HG03039 (cell line): ENCODE measurements around the gene PLEKHH1.
A peak's percentile ranks its signal among the peaks of the same experiment; 100 is the strongest.

Experiments used
- ATAC-seq: cut with Tn5 transposase; IDR thresholded peaks from one replicate; pipeline ENCODE4 v1.9.1; 2021; ENCODE audit warnings: mild to moderate bottlenecking, moderate library complexity; ENCODE audit not compliant: unreplicated experiment

Gene PLEKHH1

GRCh38 chr14:67532998-67533753, at the start of gene PLEKHH1:
Gene PLEKHH1, plus strand, starts transcription at chr14:67533290. Its CDS starts 8,578 bp downstream, at chr14:67541868.
- ATAC-seq: peak; percentile 51

- ATAC-seq: no peak
Observed at GRCh38 chr14:67483579-67484285, 49.4 kb upstream of the PLEKHH1 start.

DNA sequence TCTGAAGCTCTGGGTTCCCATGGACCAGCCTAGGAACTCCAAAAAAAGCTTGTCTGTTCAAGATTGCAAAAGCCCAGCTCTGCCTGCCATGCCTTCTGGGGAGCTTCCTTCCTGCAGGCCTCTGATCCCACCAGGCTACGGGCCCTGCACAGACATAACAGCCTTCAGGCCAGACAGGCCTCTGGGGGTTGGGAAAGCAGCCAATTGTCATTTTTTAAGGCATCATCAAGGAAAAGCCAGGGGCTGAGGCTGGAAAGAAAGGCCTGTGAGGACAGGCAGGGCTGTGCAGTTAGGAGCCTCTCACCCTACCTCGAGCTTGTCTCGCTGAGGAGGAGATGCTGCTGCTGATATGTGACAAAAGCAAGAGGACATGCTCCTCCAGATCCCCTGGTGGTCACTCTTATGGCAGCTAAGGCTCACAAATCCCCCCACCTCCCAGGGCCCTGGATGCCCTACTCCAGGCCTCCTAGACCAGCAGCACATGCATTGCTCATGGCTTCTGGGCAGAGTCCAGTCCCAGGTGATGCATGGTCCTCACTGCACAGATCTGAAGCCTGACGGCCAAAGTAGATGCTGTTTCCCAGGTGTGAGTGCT, 47.5 kb upstream of the PLEKHH1 start:
- ATAC-seq: no peak

- no peak for ATAC-seq
Observed at GRCh38 chr14:67486890-67487289, 46.2 kb upstream of the PLEKHH1 start.

DNA sequence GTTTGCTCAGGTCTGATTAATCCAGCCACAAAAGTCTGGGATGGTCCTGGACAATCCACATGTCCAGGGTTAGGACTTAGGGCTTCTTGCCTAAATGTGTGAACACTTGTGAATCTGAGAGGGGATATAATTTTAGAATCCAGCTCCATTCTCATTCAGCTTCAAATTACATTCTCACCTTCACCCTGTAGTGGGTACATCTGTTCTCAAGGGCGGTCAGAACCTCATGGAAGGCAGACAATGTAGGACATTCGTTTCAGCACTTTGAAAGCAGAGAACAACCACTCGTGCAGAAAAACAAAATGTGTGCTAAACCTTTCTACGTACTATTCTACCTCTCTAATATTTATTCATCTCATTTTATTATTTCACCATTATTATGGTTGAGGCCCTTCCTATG, 45.8 kb upstream of the PLEKHH1 start:
- no peak for ATAC-seq

DNA sequence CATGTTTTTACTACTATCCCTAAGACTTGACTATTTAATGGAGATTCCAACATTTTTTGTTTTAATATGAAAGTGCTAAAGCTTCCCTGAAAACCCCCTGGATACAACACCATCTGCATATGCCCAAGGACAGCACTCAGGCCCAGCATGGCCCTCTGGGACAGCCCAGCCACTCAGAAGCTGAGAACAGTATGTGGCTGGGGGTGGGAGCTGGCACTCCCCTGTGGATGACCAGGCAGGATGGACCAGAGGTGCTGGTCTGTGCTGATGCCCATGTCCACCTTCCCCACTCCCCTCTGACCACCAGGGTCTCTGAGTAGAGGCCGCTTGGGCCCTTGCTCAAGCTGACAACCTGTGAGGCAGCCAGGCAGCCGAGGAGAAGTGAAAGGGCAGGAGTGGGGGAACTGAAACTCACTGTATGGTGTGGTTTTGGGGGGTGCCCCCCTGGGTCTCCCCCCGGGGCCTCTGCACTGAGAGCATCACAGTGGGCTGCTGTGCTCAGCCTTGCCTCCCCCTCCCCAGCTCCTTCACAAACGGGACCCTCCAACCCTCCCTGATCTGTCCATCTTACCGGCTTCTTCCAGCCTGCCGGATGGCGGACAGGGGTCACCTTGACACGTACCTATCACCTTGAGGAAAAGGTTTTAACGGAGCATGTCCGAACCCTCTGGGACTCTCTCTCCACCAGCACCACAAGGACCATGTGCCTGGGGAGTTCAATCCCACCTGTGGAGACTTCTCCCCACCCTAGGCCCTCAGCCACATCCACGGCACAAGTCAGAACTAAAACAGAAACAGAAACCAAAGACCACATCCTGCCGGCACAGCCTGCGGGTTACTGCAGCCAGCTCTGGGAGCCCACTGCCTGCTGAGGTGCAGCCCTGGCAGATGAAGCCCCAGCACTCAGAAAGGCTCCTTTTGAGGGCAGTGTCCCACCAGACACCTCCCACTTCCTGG, 44.9 kb upstream of the PLEKHH1 start, which contains the start of gene TMEM229B:
TSS of gene TMEM229B (minus strand) at position 785 of the 957 bp plus-strand sequence. CDS start 14,798 bp downstream, outside the sequence.
- ATAC-seq: peak; percentile 87

- ATAC-seq: no peak
Observed at GRCh38 chr14:67490196-67490595, 42.9 kb upstream of the PLEKHH1 start.

DNA sequence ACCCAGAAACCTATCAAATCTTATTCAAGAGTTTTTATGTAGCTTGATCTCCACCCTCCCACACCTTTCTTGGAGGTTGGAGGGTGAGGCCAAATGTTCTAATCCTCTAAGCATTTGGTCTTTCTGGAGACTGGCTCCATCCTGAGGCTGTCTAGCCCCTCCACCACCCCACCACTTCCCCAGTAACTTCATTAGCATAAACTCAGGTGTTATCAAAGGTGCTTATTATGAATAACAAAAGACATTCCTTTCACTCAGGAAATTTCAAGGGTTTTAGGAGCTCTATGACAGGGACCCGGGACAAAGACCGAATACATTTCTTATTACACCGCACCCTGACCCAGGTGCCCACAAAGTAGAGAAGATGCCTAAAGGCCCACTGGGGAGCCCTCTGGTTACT, 41.8 kb upstream of the PLEKHH1 start:
- no peak for ATAC-seq

DNA sequence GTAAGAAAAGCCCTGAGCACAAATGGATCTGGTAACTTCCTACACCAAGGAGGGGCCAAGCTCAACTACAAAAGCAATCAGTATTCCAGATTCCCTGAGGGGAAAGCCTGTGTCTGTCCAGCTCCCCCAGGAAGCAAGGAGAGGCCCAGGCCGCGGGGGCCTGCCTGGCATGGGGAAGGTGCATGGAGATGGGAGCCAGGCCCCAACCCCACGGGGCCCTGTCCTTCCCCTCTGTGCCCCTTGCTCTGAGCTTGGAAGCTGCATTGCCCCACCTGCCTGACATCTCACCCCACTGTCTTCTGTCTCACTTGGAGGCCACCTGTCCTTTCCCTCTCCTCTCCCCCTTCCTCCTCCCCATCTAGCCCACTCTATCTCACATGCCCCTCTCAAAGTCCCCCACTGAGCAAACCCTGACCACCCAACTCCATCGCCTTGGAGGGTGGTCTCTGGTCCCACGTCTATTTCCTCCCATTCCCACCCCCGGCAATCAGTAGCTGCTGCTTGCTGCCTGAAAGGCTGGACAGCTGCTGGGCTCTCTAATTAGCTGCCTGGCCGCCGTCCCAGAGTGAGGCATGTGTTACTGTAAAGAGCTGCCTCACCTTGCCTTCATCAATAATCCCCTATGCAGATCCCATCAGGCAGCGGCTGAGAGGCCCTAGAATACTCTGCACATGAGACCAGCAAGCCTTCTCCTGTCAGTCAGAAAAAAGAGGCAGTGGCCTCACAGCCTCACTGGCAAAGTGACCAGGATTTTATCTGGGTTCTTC, 41.2 kb upstream of the PLEKHH1 start:
- ATAC-seq: no peak

- ATAC-seq: no peak
Observed at GRCh38 chr14:67492538-67492937, 40.6 kb upstream of the PLEKHH1 start.

DNA sequence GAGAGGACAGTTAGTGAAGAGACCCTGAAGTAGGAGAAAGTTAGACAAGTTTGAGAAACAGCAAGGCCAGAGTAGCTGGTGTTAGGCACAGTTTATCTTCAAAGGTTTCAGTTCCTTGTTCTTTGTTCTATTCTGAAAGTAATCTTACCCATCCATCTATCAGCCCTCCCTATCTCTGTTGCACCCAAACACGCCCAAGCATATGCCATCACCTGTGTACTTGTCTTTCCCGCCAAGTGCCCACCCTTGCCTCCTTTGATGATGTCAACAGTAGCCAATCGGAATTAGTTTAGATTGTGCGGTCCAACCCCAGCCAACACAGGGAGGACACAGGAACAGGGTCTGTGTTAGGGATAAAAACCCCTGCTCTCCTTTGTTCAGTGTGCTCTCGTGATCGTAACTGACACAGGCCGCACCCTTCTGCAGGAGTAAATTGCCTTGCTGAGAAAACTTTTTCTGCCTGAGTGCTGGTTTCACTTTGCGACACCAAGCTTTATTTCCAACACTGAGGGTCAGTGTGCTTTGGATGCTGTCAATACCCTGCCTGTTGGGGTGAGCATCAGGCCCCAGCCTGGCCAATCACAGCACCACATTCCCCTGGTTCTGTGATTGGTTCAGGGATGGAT, 39.9 kb upstream of the PLEKHH1 start:
- no peak for ATAC-seq

GRCh38 chr14:67495827-67496226, 37.3 kb upstream of the PLEKHH1 start:
- no peak for ATAC-seq

DNA sequence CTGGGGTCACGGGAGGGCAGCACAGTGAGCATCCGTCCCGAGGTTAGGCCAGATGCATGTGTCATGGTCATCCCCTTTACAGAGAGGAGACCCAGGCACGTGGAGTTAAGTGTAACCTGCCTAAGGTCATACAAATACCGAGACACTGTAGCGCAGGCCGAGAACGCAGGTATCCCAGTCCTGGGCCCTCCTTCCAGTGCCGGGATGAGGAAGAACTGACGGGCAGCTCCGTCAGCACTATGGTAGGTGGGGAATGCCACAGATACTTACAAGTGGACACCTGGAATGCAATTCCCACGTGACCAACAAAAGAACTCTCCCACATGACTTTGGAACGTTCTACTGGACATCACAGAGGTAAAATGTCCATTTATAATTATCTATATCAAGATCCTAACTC, 35.9 kb upstream of the PLEKHH1 start:
- ATAC-seq: no peak

- ATAC-seq: no peak
Observed at GRCh38 chr14:67497716-67498115, 35.4 kb upstream of the PLEKHH1 start.

DNA sequence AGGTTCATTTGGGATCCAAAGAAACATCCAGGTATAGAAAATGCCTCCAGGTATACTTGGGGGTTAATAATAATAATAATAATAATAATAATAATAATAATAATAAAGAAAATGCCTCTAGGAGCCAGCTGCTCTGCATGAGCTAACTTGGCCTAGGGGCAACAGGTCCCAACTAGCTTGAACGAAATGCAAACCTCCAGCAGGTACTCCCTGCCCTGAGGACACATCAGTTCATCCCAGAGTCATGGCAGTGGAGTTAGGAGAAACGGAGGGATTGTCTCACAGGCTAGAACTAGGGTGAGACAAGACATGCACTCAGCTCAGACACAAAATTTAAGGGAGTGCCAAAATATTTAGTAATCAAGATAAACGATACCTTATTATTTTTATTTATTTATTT, 32.1 kb upstream of the PLEKHH1 start:
- no peak for ATAC-seq

DNA sequence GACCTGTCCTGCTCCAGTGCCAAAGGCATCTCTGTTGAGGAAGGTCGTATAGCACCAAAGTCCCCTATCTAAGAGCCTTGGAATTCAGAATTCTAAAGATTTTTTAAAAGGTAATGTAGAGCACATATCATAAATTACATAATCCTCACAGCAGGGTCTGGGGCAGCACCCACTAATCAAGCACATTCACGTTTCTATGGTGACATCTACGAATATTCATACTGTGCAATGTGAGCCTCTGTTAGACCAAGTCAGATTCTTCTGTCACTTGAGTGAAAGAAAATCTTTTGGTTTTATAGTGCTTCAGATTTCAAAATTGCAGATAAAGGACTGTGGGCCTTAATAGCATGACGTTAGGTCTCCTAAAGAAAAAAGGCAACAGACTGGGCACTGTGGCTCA, 31.4 kb upstream of the PLEKHH1 start:
- no peak for ATAC-seq

DNA sequence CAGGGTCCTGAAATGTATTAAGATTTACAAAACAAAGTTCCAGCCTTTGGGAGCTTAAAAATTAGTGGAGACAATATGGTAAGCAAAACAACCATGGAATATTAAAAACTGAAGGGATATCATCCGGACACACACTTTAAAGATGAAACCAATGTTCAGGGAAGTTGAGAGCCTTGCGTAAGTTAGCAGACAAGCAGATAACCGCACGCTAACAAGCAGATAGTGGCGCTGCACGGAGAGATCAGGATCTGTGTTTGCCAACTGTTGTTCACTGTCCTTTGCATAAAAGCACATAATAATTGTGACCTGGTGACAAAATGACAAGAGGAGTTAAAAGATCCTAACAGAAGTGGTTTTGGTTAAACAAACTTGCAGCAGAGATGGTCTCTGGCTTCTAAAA, 30.2 kb upstream of the PLEKHH1 start:
- ATAC-seq: no peak

GRCh38 chr14:67503331-67503730, 29.8 kb upstream of the PLEKHH1 start:
- ATAC-seq: no peak

GRCh38 chr14:67505254-67505653, 27.8 kb upstream of the PLEKHH1 start:
- no peak for ATAC-seq

GRCh38 chr14:67508956-67509355, 24.1 kb upstream of the PLEKHH1 start:
- no peak for ATAC-seq
